HEK293 (cell line): ENCODE data around the gene CA6.
A peak's percentile ranks its signal among the peaks of the same experiment; 100 is the strongest.
"Not testable (repeated sequence)": the region's sequence is repeated elsewhere in the genome, so short reads cannot be mapped to it uniquely, and the experiment has no call there.

Source experiments
- CTCF ChIA-PET: fragments of 350-600 bp; formaldehyde crosslinking; extraction: SDS; loops from one replicate; lab custom pipeline; 2021; ENCODE audit warnings: antibody characterized with exemption; lab: Yijun Ruan, JAX
- POLR2A ChIA-PET: fragments of 300-600 bp; formaldehyde crosslinking; extraction: SDS; loops from one replicate; lab custom pipeline; 2020; ENCODE audit warnings: antibody characterized with exemption, inconsistent platforms; lab: Yijun Ruan, JAX
- H3K27ac ChIP-seq: fragments of 200-500 bp; sonication (Bioruptor generic); 2 replicates; pipeline ENCODE4 v1.5.1; 2014; ENCODE audit warnings: low read depth, low read length, control low read depth, inconsistent platforms; ENCODE audit errors: extremely low read depth
- H3K36me3 ChIP-seq, 2 experiments: fragments of 200-500 bp in 1 of 2; sonication (Bioruptor generic) in 1 of 2; 1 replicate in 1 of 2; 2 replicates in 1 of 2; pipeline ENCODE4 v1.5.1; 2014 to 2017; ENCODE audit warnings: inconsistent platforms in 2 of 2, low read length in 2 of 2; ENCODE audit not compliant: control insufficient read depth in 2 of 2, insufficient read depth in 1 of 2
- H3K4me1 ChIP-seq: fragments of 200-500 bp; sonication (Bioruptor generic); 2 replicates; pipeline ENCODE4 v1.5.1; 2014; ENCODE audit warnings: mild to moderate bottlenecking, low read length, inconsistent platforms; ENCODE audit not compliant: control insufficient read depth, insufficient read depth
- H3K4me3 ChIP-seq: 2 replicates; pipeline ENCODE4 v1.5.1; 2011; ENCODE audit warnings: low read depth, mild to moderate bottlenecking, control low read depth, low read length, moderate library complexity
- H3K9me3 ChIP-seq: fragments of 200-500 bp; sonication (Bioruptor generic); 2 replicates; pipeline ENCODE4 v1.5.1; 2014; ENCODE audit warnings: low read depth, low read length, inconsistent platforms; ENCODE audit not compliant: control insufficient read depth, insufficient read depth
- GFI1B ChIP-seq: fragments of 450-650 bp; formaldehyde crosslinking; IDR thresholded peaks from 2 replicates; pipeline ENCODE4 v1.5.1; 2016; ENCODE audit warnings: missing biosample characterization, missing genetic modification characterization
- HOXD13 ChIP-seq: sonication (generic); formaldehyde crosslinking; IDR thresholded peaks from 2 replicates; pipeline ENCODE4 v1.8.0; 2022; ENCODE audit warnings: missing genetic modification reagents, borderline replicate concordance
- KLF8 ChIP-seq: fragments of 450-650 bp; formaldehyde crosslinking; IDR thresholded peaks from 2 replicates; pipeline ENCODE4 v1.5.1; 2016; ENCODE audit warnings: missing biosample characterization, missing genetic modification characterization
- PRDM10 ChIP-seq: fragments of 450-650 bp; formaldehyde crosslinking; IDR thresholded peaks from 2 replicates; pipeline ENCODE4 v1.5.1; 2016; ENCODE audit warnings: missing biosample characterization, missing genetic modification characterization
- ZNF248 ChIP-seq: fragments of 450-650 bp; formaldehyde crosslinking; IDR thresholded peaks from 2 replicates; pipeline ENCODE4 v1.5.1; 2017; ENCODE audit warnings: missing biosample characterization, missing genetic modification characterization
- ZNF302 ChIP-seq: fragments of 450-650 bp; formaldehyde crosslinking; IDR thresholded peaks from 2 replicates; pipeline ENCODE4 v1.5.1; 2016; ENCODE audit warnings: missing biosample characterization, missing genetic modification characterization, low read depth
- ZNF416 ChIP-seq: fragments of 450-650 bp; formaldehyde crosslinking; IDR thresholded peaks from 2 replicates; pipeline ENCODE4 v1.5.1; 2016; ENCODE audit warnings: missing biosample characterization, missing genetic modification characterization
- ZNF423 ChIP-seq: fragments of 450-650 bp; formaldehyde crosslinking; IDR thresholded peaks from 2 replicates; pipeline ENCODE4 v1.5.1; 2016; ENCODE audit warnings: missing biosample characterization, missing genetic modification characterization
- ZNF530 ChIP-seq: fragments of 450-650 bp; formaldehyde crosslinking; IDR thresholded peaks from 2 replicates; pipeline ENCODE4 v1.5.1; 2016; ENCODE audit warnings: low read depth, missing biosample characterization, missing genetic modification characterization
- ZNF548 ChIP-seq: fragments of 450-650 bp; formaldehyde crosslinking; IDR thresholded peaks from 2 replicates; pipeline ENCODE4 v1.5.1; 2016; ENCODE audit warnings: missing biosample characterization, missing genetic modification characterization
- ZNF549 ChIP-seq: fragments of 450-650 bp; IDR thresholded peaks from 2 replicates; pipeline ENCODE4 v1.5.1; 2018; ENCODE audit warnings: missing biosample characterization, missing genetic modification characterization, mild to moderate bottlenecking, inconsistent platforms, moderate library complexity
- ZNF561 ChIP-seq: fragments of 450-650 bp; IDR thresholded peaks from 2 replicates; pipeline ENCODE4 v1.5.1; 2018; ENCODE audit warnings: missing biosample characterization, missing genetic modification characterization, borderline replicate concordance
- ZNF585B ChIP-seq: fragments of 450-650 bp; formaldehyde crosslinking; IDR thresholded peaks from 2 replicates; pipeline ENCODE4 v1.5.1; 2016; ENCODE audit warnings: missing biosample characterization, missing genetic modification characterization
- ZNF624 ChIP-seq: fragments of 450-650 bp; formaldehyde crosslinking; IDR thresholded peaks from 2 replicates; pipeline ENCODE4 v1.5.1; 2017; ENCODE audit warnings: missing biosample characterization, missing genetic modification characterization
- ZNF626 ChIP-seq: fragments of 450-650 bp; sonication (Bioruptor Pico); formaldehyde crosslinking; IDR thresholded peaks from 2 replicates; pipeline ENCODE4 v1.5.1; 2018; ENCODE audit warnings: missing biosample characterization, missing genetic modification characterization, inconsistent platforms
- ZNF645 ChIP-seq: fragments of 450-650 bp; formaldehyde crosslinking; IDR thresholded peaks from 2 replicates; pipeline ENCODE4; 2016; ENCODE audit warnings: missing biosample characterization, missing genetic modification characterization
- ZNF670 ChIP-seq: fragments of 450-650 bp; formaldehyde crosslinking; IDR thresholded peaks from 2 replicates; pipeline ENCODE4 v1.5.1; 2016; ENCODE audit warnings: missing biosample characterization, missing genetic modification characterization, low read depth
- ZNF776 ChIP-seq: fragments of 450-650 bp; formaldehyde crosslinking; IDR thresholded peaks from 2 replicates; pipeline ENCODE4 v1.5.0; 2017; ENCODE audit warnings: missing biosample characterization, missing genetic modification characterization, borderline replicate concordance
- ZNF792 ChIP-seq: fragments of 450-650 bp; formaldehyde crosslinking; IDR thresholded peaks from 2 replicates; pipeline ENCODE4 v1.5.1; 2016; ENCODE audit warnings: missing biosample characterization, missing genetic modification characterization

CA6 gene

GRCh38 chr1:8899046-8899445 lies 46.6 kb upstream of the CA6 start (continued):
- TF ChIP-seq ZNF626 (no peak), ZNF561 (tag by site-specific recombination) (no peak), ZNF645 (tag by site-specific recombination) (no peak), ZNF530 (tag by site-specific recombination) (no peak), ZNF670 (tag by site-specific recombination) (no peak), GFI1B (no peak)

GRCh38 chr1:8900684-8901083 lies 45.0 kb upstream of the CA6 start:
- not testable (repeated sequence) for H3K36me3 ChIP-seq, H3K9me3 ChIP-seq, H3K4me3 ChIP-seq, H3K4me1 ChIP-seq, H3K27ac ChIP-seq
- CTCF ChIA-PET: interaction anchor here (0.6 kb wide), 1 partner anchor 92 kb away, joined by 3 read pairs; no protein-coding TSS in a partner anchor
- POLR2A ChIA-PET: interaction anchor here (0.7 kb wide), 1 partner anchor 50 kb away, joined by 13 read pairs; no protein-coding TSS in a partner anchor

- H3K9me3 ChIP-seq: no peaks in the 10 kb centered on the region
- ChIA-PET POLR2A (no interaction called here), CTCF (interaction anchor here (1.0 kb wide), 1 partner anchor 15 kb away, joined by 3 read pairs; no protein-coding TSS in a partner anchor)
- H3K27ac ChIP-seq: no peak overlapping the region
- no peaks in the 10 kb centered on the region for H3K4me1 ChIP-seq
- no peak overlapping the region for H3K4me3 ChIP-seq
- TF ChIP-seq ZNF423 (tag by site-specific recombination): no peak
- TF ChIP-seq HOXD13 (CRISPR knock-in tag): no peak
- TF ChIP-seq ZNF248 (tag by site-specific recombination): no peak
- no peak for TF ChIP-seq ZNF549 (tag by site-specific recombination)
- no peak for TF ChIP-seq ZNF792 (tag by site-specific recombination)
- TF ChIP-seq ZNF776 (tag by site-specific recombination): no peak
- no peaks in the 10 kb centered on the region for H3K36me3 ChIP-seq
These were observed 42.9 kb upstream of the CA6 start for GRCh38 chr1:8902765-8903164.

GRCh38 chr1:8903410-8903809 lies 42.3 kb upstream of the CA6 start:
- no peaks in the 10 kb centered on the region for H3K9me3 ChIP-seq
- TF ChIP-seq ZNF624 (tag by site-specific recombination): no peak
- no peak for TF ChIP-seq ZNF548 (tag by site-specific recombination)
- no peak for TF ChIP-seq ZNF302 (tag by site-specific recombination)
- TF ChIP-seq ZNF670 (tag by site-specific recombination): no peak
- TF ChIP-seq KLF8: no peak
- TF ChIP-seq, all 188 proteins: peak for 0
- Histone ChIP-seq H3K36me3 (no peaks in the 10 kb centered on the region), H3K4me3 (no peak overlapping the region), H3K27ac (no peak overlapping the region), H3K4me1 (no peaks in the 10 kb centered on the region)
- ChIA-PET CTCF (no interaction called here), POLR2A (no interaction called here)

GRCh38 chr1:8903908-8904650 lies 41.6 kb upstream of the CA6 start:
- Histone ChIP-seq H3K9me3 (no peaks in the 10 kb centered on the region), H3K4me1 (no peaks in the 10 kb centered on the region), H3K36me3 (no peaks in the 10 kb centered on the region), H3K27ac (no peak overlapping the region), H3K4me3 (no peak overlapping the region)
- ChIA-PET CTCF (interaction anchor here (0.8 to 1.1 kb wide), 2 partner anchors 14 to 37 kb away, joined by 3 to 4 read pairs; no protein-coding TSS in a partner anchor), POLR2A (no interaction called here)
- no peak for TF ChIP-seq ZNF416 (tag by site-specific recombination)
- no peak for TF ChIP-seq ZNF585B (tag by site-specific recombination)
- TF ChIP-seq PRDM10 (tag by site-specific recombination): peak; percentile 82
